Activated T-cell treated with anti-CD3 and anti-CD28 coated beads for 48 hours (primary cell): ENCODE results near the gene SLC2A13.
"Not testable (repeated sequence)": the region's sequence is repeated elsewhere in the genome, so short reads cannot be mapped to it uniquely, and the experiment has no call there.

Source experiments
- DNase-seq: peaks from one replicate; pipeline ENCODE4 v3.0.0-alpha.2; 2020; ENCODE audit warnings: low read depth

SLC2A13 gene

GRCh38 chr12:40104461-40105264 is 1.2 kb downstream of the SLC2A13 start:
- no peak for DNase-seq

GRCh38 chr12:40103043-40103442 is 2.8 kb downstream of the SLC2A13 start:
- DNase-seq: no peak

- DNase-seq: no peak
Observed at GRCh38 chr12:40101747-40102146, 4.1 kb downstream of the SLC2A13 start.

GRCh38 chr12:40099423-40099853 is 6.4 kb downstream of the SLC2A13 start:
- no peak for DNase-seq

GRCh38 chr12:40098406-40099145 is 7.3 kb downstream of the SLC2A13 start:
- DNase-seq: no peak

GRCh38 chr12:40093512-40093911 is 12.4 kb downstream of the SLC2A13 start:
- DNase-seq: no peak

GRCh38 chr12:40086471-40086870 is 19.4 kb downstream of the SLC2A13 start:
- no peak for DNase-seq

GRCh38 chr12:40078266-40078665 is 27.6 kb downstream of the SLC2A13 start:
- DNase-seq: no peak

GRCh38 chr12:40075458-40075857 is 30.4 kb downstream of the SLC2A13 start:
- DNase-seq: no peak

GRCh38 chr12:40068416-40068815 is 37.5 kb downstream of the SLC2A13 start:
- no peak for DNase-seq

- DNase-seq: no peak
Observed at GRCh38 chr12:40065636-40066035, 40.2 kb downstream of the SLC2A13 start.

- no peak for DNase-seq
Observed at GRCh38 chr12:40063414-40063813, 42.5 kb downstream of the SLC2A13 start.

- no peak for DNase-seq
Observed at GRCh38 chr12:40058721-40059190, 47.1 kb downstream of the SLC2A13 start.

- no peak for DNase-seq
Observed at GRCh38 chr12:40056373-40056772, 49.5 kb downstream of the SLC2A13 start.

GRCh38 chr12:40055776-40056175 is 50.1 kb downstream of the SLC2A13 start:
- no peak for DNase-seq

GRCh38 chr12:40055228-40055579 is 50.7 kb downstream of the SLC2A13 start:
- DNase-seq: no peak

- DNase-seq: no peak
Observed at GRCh38 chr12:40054555-40055227, 51.2 kb downstream of the SLC2A13 start.

GRCh38 chr12:40049268-40049667 is 56.6 kb downstream of the SLC2A13 start:
- DNase-seq: no peak

GRCh38 chr12:40047002-40047401 is 58.9 kb downstream of the SLC2A13 start:
- not testable (repeated sequence) for DNase-seq

- no peak for DNase-seq
Observed at GRCh38 chr12:40045656-40046055, 60.2 kb downstream of the SLC2A13 start.

- no peak for DNase-seq
Observed at GRCh38 chr12:40044396-40044795, 61.5 kb downstream of the SLC2A13 start.

- DNase-seq: no peak
Observed at GRCh38 chr12:40039598-40039997, 66.3 kb downstream of the SLC2A13 start.

GRCh38 chr12:40038619-40039018 is 67.3 kb downstream of the SLC2A13 start:
- DNase-seq: no peak
